Natural killer cell (primary cell): Measurements from ENCODE around the gene RNF40. TPM values are rescaled to one million over a fixed set of nuclear protein-coding genes. Genes with fewer than 3 reads are reported as not detected.

Source experiments
- ATAC-seq, 3 donors: fragments of 150-1000 bp in 2 of 3; fragments of 200-7000 bp in 1 of 3; cut with Tn5 transposase; 1 replicate in 1 of 3; 2 replicates in 2 of 3; pipeline ENCODE4 v1.10.0; 2021; ENCODE audit warnings: mild to moderate bottlenecking in 2 of 3, moderate library complexity in 2 of 3
- DNase-seq, 2 donors: peaks; one replicate each; pipeline versions ENCODE4 v3.0.0 to v3.0.0-alpha.2; 2013 to 2021; ENCODE audit warnings: mixed read lengths in 1 of 2
- H3K27ac ChIP-seq: one replicate; pipeline ENCODE4 v1.5.1; 2013; ENCODE audit warnings: mild to moderate bottlenecking, low read length
- H3K27me3 ChIP-seq: one replicate; pipeline ENCODE4 v1.6.1; 2013; ENCODE audit warnings: low read length; ENCODE audit not compliant: control insufficient read depth, insufficient read depth
- H3K36me3 ChIP-seq: one replicate; pipeline ENCODE4 v1.6.1; 2013; ENCODE audit warnings: low read length; ENCODE audit not compliant: control insufficient read depth, insufficient read depth
- H3K4me1 ChIP-seq: one replicate; pipeline ENCODE4 v1.6.1; 2013; ENCODE audit warnings: low read length; ENCODE audit not compliant: control insufficient read depth, insufficient read depth
- H3K4me3 ChIP-seq: one replicate; pipeline ENCODE4 v1.5.1; 2013; ENCODE audit warnings: low read length
- H3K9me3 ChIP-seq: one replicate; pipeline ENCODE4 v1.6.1; 2013; ENCODE audit warnings: low read length; ENCODE audit not compliant: control insufficient read depth, insufficient read depth
- H3K27ac Mint-ChIP-seq, 2 donors: one replicate each; pipeline ENCODE4 v1.8.0; 2022; ENCODE audit warnings: mild to moderate bottlenecking in 2 of 2, mixed read lengths in 2 of 2, moderate library complexity in 1 of 2
- H3K27me3 Mint-ChIP-seq, 2 donors: one replicate each; pipeline ENCODE4 v1.8.0; 2022; ENCODE audit warnings: low read depth in 2 of 2, mixed read lengths in 2 of 2
- H3K36me3 Mint-ChIP-seq: one replicate; pipeline ENCODE4 v1.8.0; 2022; ENCODE audit warnings: mixed read lengths
- H3K4me1 Mint-ChIP-seq, 2 donors: one replicate each; pipeline ENCODE4 v1.8.0; 2022; ENCODE audit warnings: mixed read lengths in 2 of 2
- H3K4me3 Mint-ChIP-seq: one replicate; pipeline ENCODE4 v1.8.0; 2022; ENCODE audit warnings: mild to moderate bottlenecking, moderate library complexity, mixed read lengths
- H3K9me3 Mint-ChIP-seq, 2 donors: one replicate each; pipeline ENCODE4 v1.8.0; 2022; ENCODE audit warnings: mixed read lengths in 2 of 2
- WGBS: methylation state at CpG from one replicate; pipeline ENCODE4 v1.1.7; 2013; ENCODE audit warnings: missing lambda C conversion rate; ENCODE audit not compliant: insufficient coverage; 5-methylcytosine and 5-hydroxymethylcytosine counted together
- intact Hi-C: fragments of 100-400 bp; cut with micrococcal nuclease; formaldehyde crosslinking; loops from one replicate; pipeline ENCODE4 v1.14.2; 2022
- total RNA-seq, 4 donors: library from RNA; stranded (reverse); fragments of 120-200 nt in 1 of 4; gene quantifications; one replicate each; pipeline versions ENCODE4 v1.2.3 to v1.2.4, GENCODE V29; 2013 to 2022
- TF ChIP-seq, protein P1 (sequence below): fragments of 200-600 bp; IDR thresholded peaks from one replicate; pipeline ENCODE4 v1.8.0; 2022; ENCODE audit warnings: antibody characterized with exemption

The RNF40 gene
- total RNA-seq, 3 donors from 2014 or later (not counting 1 experiment from before 2014, with no cell fraction given) = 153 to 167 (median 161) TPM

DNA sequence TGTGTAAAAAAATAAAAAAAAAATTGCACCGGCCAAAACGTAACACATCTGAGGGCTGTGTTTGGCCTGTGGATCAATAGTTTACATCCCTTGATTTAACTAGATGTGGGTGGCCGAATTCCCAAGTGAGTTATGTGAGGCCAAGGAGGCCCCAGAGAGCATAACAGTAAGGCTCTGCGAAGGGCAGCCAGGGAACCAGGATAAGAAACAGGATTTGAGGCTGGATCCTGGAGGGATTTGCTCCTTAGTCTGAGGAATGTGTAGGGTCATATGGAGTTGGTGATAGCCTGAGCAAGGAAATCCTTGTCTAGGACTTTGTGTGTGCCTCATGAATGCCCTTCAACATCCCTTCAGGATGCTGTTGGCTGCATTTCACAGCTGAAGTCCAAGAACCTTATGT, 11.9 kb upstream of the RNF40 start:
- WGBS = 97% methylated on average over 4 of the region's 4 CpGs
- intact Hi-C loops = no loop called here
- Histone ChIP-seq H3K4me1 (peaks cover 19% of the 10 kb centered on the region), H3K9me3 (no peaks in the 10 kb centered on the region), H3K27ac (no peak overlapping the region), H3K36me3 (peaks cover 35% of the 10 kb centered on the region), H3K4me3 (no peak overlapping the region), H3K27me3 (no peaks in the 10 kb centered on the region)
- no peaks in the 10 kb centered on the region for H3K27me3 Mint-ChIP-seq
- no peaks in the 10 kb centered on the region for H3K36me3 Mint-ChIP-seq
- DNase-seq (no peak), ATAC-seq (no peak)
- no peaks in the 10 kb centered on the region for H3K9me3 Mint-ChIP-seq
- H3K4me3 Mint-ChIP-seq = peak overlapping the region; percentile 25
- peak overlapping the region in 1 of 2 donors; percentile 90 for H3K27ac Mint-ChIP-seq
- H3K4me1 Mint-ChIP-seq = peaks cover 34 to 45% of the 10 kb centered on the region in 2 donors
- TF ChIP-seq, protein P1, sequence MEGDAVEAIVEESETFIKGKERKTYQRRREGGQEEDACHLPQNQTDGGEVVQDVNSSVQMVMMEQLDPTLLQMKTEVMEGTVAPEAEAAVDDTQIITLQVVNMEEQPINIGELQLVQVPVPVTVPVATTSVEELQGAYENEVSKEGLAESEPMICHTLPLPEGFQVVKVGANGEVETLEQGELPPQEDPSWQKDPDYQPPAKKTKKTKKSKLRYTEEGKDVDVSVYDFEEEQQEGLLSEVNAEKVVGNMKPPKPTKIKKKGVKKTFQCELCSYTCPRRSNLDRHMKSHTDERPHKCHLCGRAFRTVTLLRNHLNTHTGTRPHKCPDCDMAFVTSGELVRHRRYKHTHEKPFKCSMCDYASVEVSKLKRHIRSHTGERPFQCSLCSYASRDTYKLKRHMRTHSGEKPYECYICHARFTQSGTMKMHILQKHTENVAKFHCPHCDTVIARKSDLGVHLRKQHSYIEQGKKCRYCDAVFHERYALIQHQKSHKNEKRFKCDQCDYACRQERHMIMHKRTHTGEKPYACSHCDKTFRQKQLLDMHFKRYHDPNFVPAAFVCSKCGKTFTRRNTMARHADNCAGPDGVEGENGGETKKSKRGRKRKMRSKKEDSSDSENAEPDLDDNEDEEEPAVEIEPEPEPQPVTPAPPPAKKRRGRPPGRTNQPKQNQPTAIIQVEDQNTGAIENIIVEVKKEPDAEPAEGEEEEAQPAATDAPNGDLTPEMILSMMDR = no peak

DNA sequence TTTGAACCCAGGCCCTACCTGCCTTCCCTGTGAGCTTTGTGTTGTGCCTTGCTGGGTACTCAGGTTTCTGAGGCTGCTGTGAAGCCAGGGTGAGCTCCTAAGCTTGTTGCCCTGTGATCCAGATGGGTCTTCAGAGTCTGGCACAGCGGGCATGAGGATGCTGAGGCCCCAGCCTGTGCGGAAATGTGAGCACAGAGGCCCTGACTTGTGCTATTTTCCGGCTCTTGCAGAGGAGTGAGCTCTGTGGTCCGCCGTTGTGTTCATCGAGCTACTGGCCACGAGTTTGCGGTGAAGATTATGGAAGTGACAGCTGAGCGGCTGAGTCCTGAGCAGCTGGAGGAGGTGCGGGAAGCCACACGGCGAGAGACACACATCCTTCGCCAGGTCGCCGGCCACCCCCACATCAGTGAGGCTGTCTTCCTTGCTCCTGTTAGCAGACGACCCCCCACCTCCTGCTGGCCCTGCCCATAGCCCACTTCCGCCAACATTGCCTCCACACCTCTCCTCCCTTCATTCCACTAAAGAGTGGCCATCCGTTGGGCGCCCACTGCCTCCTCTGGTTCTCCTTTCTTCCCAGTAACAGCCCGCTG, 11.2 kb upstream of the RNF40 start:
- peak overlapping the region; percentile 3 for H3K4me3 Mint-ChIP-seq
- Histone ChIP-seq H3K9me3 (no peaks in the 10 kb centered on the region), H3K4me1 (peaks cover 19% of the 10 kb centered on the region), H3K27ac (no peak overlapping the region), H3K27me3 (no peaks in the 10 kb centered on the region), H3K36me3 (peaks cover 40% of the 10 kb centered on the region), H3K4me3 (no peak overlapping the region)
- H3K27me3 Mint-ChIP-seq = no peaks in the 10 kb centered on the region
- intact Hi-C loops = no loop called here
- no peak for ATAC-seq
- peaks cover 34 to 45% of the 10 kb centered on the region in 2 donors for H3K4me1 Mint-ChIP-seq
- no peaks in the 10 kb centered on the region for H3K36me3 Mint-ChIP-seq
- 96% methylated on average over 20 of the region's 20 CpGs for WGBS
- peak overlapping the region in 1 of 2 donors; percentile 90 for H3K27ac Mint-ChIP-seq
- TF ChIP-seq, protein P1 = no peak
- no peaks in the 10 kb centered on the region for H3K9me3 Mint-ChIP-seq
- no peak for DNase-seq

DNA sequence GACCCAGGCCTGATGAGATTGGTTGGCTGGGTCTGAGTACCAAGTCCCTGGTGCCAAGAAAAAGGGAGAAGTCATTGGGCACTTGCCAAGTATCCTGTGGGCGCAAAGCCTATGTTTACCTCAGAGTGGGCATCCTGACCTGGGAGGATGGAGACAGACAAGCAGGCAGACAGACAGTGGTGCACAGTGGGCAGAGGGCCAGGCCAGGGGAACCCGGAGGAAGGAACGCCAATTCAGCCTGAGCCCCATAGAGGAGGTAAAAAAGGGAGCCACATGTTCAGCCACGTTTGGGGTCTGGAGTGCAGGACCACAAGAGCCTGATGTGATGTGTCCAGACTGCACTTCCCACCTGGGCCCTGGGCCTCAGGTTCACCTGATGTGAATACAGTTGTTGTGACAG, 8.5 kb upstream of the RNF40 start:
- no peak overlapping the region for H3K27ac Mint-ChIP-seq
- WGBS = 96% methylated on average over 4 of the region's 4 CpGs

More for the DNA sequence above, 8.5 kb upstream of the RNF40 start:
- H3K4me1 Mint-ChIP-seq = peaks cover 22 to 31% of the 10 kb centered on the region in 2 donors
- no peaks in the 10 kb centered on the region for H3K27me3 ChIP-seq
- no peak for ATAC-seq
- H3K9me3 ChIP-seq = no peaks in the 10 kb centered on the region
- TF ChIP-seq, protein P1 = no peak
- intact Hi-C loops = no loop called here
- H3K36me3 ChIP-seq = peaks cover 52% of the 10 kb centered on the region
- no peaks in the 10 kb centered on the region for H3K36me3 Mint-ChIP-seq
- no peak overlapping the region for H3K4me3 Mint-ChIP-seq
- H3K27ac ChIP-seq = no peak overlapping the region
- H3K27me3 Mint-ChIP-seq = no peaks in the 10 kb centered on the region
- H3K9me3 Mint-ChIP-seq = no peaks in the 10 kb centered on the region
- no peak for DNase-seq
- H3K4me1 ChIP-seq = peaks cover 14% of the 10 kb centered on the region
- H3K4me3 ChIP-seq = no peak overlapping the region
